Hepatic stellate cell (primary cell): ENCODE data around the gene NPAS2.

Source experiments
- DNase-seq: peaks from one replicate; pipeline ENCODE4 v3.0.0; 2011; ENCODE audit warnings: low spot score

Gene NPAS2

GRCh38 chr2:100882645-100883613, 63.0 kb downstream of the NPAS2 start:
- no peak for DNase-seq

- no peak for DNase-seq
Observed at GRCh38 chr2:100884145-100884621, 64.2 kb downstream of the NPAS2 start.

- DNase-seq, result no peak
Observed at GRCh38 chr2:100886085-100886484, 66.1 kb downstream of the NPAS2 start.

- no peak for DNase-seq
Observed at GRCh38 chr2:100887039-100887578, 67.2 kb downstream of the NPAS2 start.

- DNase-seq, result no peak
Observed at GRCh38 chr2:100887713-100888495, 68.0 kb downstream of the NPAS2 start.

- DNase-seq, result no peak
Observed at GRCh38 chr2:100888601-100889000, 68.7 kb downstream of the NPAS2 start.

GRCh38 chr2:100889286-100889685, 69.3 kb downstream of the NPAS2 start:
- DNase-seq, result no peak

- peak; percentile 54 for DNase-seq
Observed at GRCh38 chr2:100891906-100892642, 72.1 kb downstream of the NPAS2 start.

- DNase-seq, result peak; percentile 67
Observed at GRCh38 chr2:100893392-100894104, 73.6 kb downstream of the NPAS2 start.

GRCh38 chr2:100894105-100894795, 74.3 kb downstream of the NPAS2 start:
- no peak for DNase-seq

- DNase-seq, result no peak
Observed at GRCh38 chr2:100894796-100895156, 74.8 kb downstream of the NPAS2 start.

- no peak for DNase-seq
Observed at GRCh38 chr2:100895402-100895801, 75.5 kb downstream of the NPAS2 start.

- no peak for DNase-seq
Observed at GRCh38 chr2:100895934-100896685, 76.2 kb downstream of the NPAS2 start.

GRCh38 chr2:100898035-100898665, 78.2 kb downstream of the NPAS2 start:
- DNase-seq, result no peak

- DNase-seq, result no peak
Observed at GRCh38 chr2:100900156-100900795, 80.3 kb downstream of the NPAS2 start.

GRCh38 chr2:100902817-100903405, 83.0 kb downstream of the NPAS2 start:
- DNase-seq, result peak; percentile 92

- no peak for DNase-seq
Observed at GRCh38 chr2:100903534-100904258, 83.8 kb downstream of the NPAS2 start.
